NOMO-1 (cell line): ENCODE data around the gene TMEM94.

ENCODE experiments used
- DNase-seq, 2 experiments: peaks; one replicate each; lab custom pipeline; 2025; ENCODE audit not compliant: unreplicated experiment in 2 of 2; lab: John Stamatoyannopoulos, UW

TMEM94 gene

GRCh38 chr17:75548813-75549212 is 92.4 kb downstream of the TMEM94 start:
- no peak for DNase-seq
